K562 (cell line): Measurements from ENCODE around the gene DPEP3. TPM values are rescaled to one million over a fixed set of nuclear protein-coding genes. Genes with fewer than 3 reads are reported as not detected.

Experiments used
- ATAC-seq: fragments of 200-7000 bp; cut with Tn5 transposase; 3 replicates; pipeline ENCODE4 v1.9.1; 2020; ENCODE audit warnings: moderate library complexity
- BruUV-seq: library from RNA; stranded (reverse); fragments of 400-500 nt; replicated peaks from 2 replicates; lab custom pipeline; 2021; lab: Mats Ljungman, UMichigan
- CTCF ChIA-PET: fragments of 300-600 bp; formaldehyde crosslinking; extraction: SDS; loops from one replicate; lab custom pipeline; 2021; ENCODE audit warnings: low intra/inter-chr PET ratio; lab: Yijun Ruan, JAX
- POLR2A ChIA-PET: fragments of 300-600, 350-650 bp; sonication (Branson Sonifier 250); formaldehyde crosslinking; extraction: SDS; loops from one replicate; lab custom pipeline; 2021; ENCODE audit warnings: antibody characterized with exemption, inconsistent platforms; lab: Yijun Ruan, JAX
- DNase-seq, 4 experiments: peaks; one replicate each; pipeline versions ENCODE4 v3.0.0 to v3.0.0-alpha.2; 2011 to 2018; ENCODE audit warnings: low spot score in 3 of 4, mixed read lengths in 3 of 4; ENCODE audit errors: extremely low read depth in 1 of 4
- FAIRE-seq: peaks from 2 replicates; lab custom pipeline; 2011; peaks lifted over from hg19 to GRCh38; lab: Jason Lieb, UNC
- H2AFZ ChIP-seq: 2 replicates; pipeline ENCODE4 v1.6.0; 2011; ENCODE audit warnings: low read depth, low read length, control low read depth, inconsistent platforms
- H3K27ac ChIP-seq: fragments of 200-600 bp; 3 replicates; pipeline ENCODE4 v1.8.0; 2011; ENCODE audit warnings: low read depth, mild to moderate bottlenecking, control low read depth, inconsistent platforms, low read length, moderate library complexity, mixed read lengths; ENCODE audit errors: extremely low read depth
- H3K27me3 ChIP-seq, 2 experiments: fragments of 300-600 bp in 1 of 2; 2 replicates in 1 of 2; 3 replicates in 1 of 2; pipeline versions ENCODE4 v1.6.0 to v1.8.0; 2011; ENCODE audit warnings: inconsistent platforms in 2 of 2, low read length in 2 of 2, mild to moderate bottlenecking in 1 of 2, mixed read lengths in 1 of 2, moderate library complexity in 1 of 2; ENCODE audit not compliant: control insufficient read depth in 2 of 2, insufficient read depth in 2 of 2
- H3K36me3 ChIP-seq: fragments of 300-600 bp; 3 replicates; pipeline ENCODE4 v1.8.0; 2011; ENCODE audit warnings: mild to moderate bottlenecking, low read length, inconsistent platforms; ENCODE audit not compliant: control insufficient read depth, insufficient read depth
- H3K4me1 ChIP-seq, 2 experiments: fragments of 200-600 bp in 1 of 2; replicated peaks in 1 of 2; 2 replicates in 1 of 2; 3 replicates in 1 of 2; pipeline versions ENCODE4 v1.5.1 to v1.8.0; 2011; ENCODE audit warnings: inconsistent platforms in 2 of 2, low read length in 2 of 2, mild to moderate bottlenecking in 1 of 2, mixed read lengths in 1 of 2, moderate library complexity in 1 of 2; ENCODE audit not compliant: control insufficient read depth in 2 of 2, insufficient read depth in 2 of 2
- H3K4me2 ChIP-seq: 2 replicates; pipeline ENCODE4 v1.6.1; 2011; ENCODE audit warnings: low read length, control low read depth, inconsistent platforms, mixed read lengths; ENCODE audit not compliant: insufficient read depth
- H3K4me3 ChIP-seq: fragments of 200-600 bp; sonication (generic), shearing (Covaris generic); 2 replicates; pipeline ENCODE4 v1.5.1; 2016; ENCODE audit warnings: control low read depth, inconsistent platforms
- H3K79me2 ChIP-seq: fragments of 200-600 bp; 3 replicates; pipeline ENCODE4 v1.8.0; 2011; ENCODE audit warnings: low read length, inconsistent platforms; ENCODE audit not compliant: control insufficient read depth, insufficient read depth
- H3K9ac ChIP-seq, 2 experiments: 2 replicates each; pipeline versions ENCODE4 v1.6.0 to v1.6.1; 2011; ENCODE audit warnings: low read depth in 2 of 2, low read length in 2 of 2, control low read depth in 1 of 2, inconsistent platforms in 1 of 2, mild to moderate bottlenecking in 1 of 2, mixed read lengths in 1 of 2; ENCODE audit not compliant: insufficient read depth in 1 of 2
- H3K9me1 ChIP-seq: one replicate; pipeline ENCODE4 v1.6.0; 2011; ENCODE audit warnings: inconsistent platforms, mild to moderate bottlenecking, low read length, moderate library complexity; ENCODE audit not compliant: control insufficient read depth, insufficient read depth
- H3K9me3 ChIP-seq: replicated peaks from 2 replicates; pipeline ENCODE4 v1.5.1; 2011; ENCODE audit warnings: low read depth, low read length, inconsistent platforms; ENCODE audit not compliant: control insufficient read depth, insufficient read depth
- H4K20me1 ChIP-seq: replicated peaks from 2 replicates; pipeline ENCODE4 v1.6.1; 2011; ENCODE audit warnings: low read length, inconsistent platforms, mixed read lengths; ENCODE audit not compliant: control insufficient read depth, insufficient read depth
- ARID4B ChIP-seq: sonication (generic); formaldehyde crosslinking; IDR thresholded peaks from 2 replicates; pipeline ENCODE4 v1.8.0; 2022; ENCODE audit warnings: mild to moderate bottlenecking, missing genetic modification reagents
- EP300 ChIP-seq: IDR thresholded peaks from 2 replicates; pipeline ENCODE4 v1.6.1; 2012; ENCODE audit warnings: low read length, improper control_type of control experiment
- RBFOX2 ChIP-seq: fragments of 200-400 bp; formaldehyde crosslinking; IDR thresholded peaks from 2 replicates; pipeline ENCODE4 v1.6.1; 2017; ENCODE audit warnings: low read depth, mild to moderate bottlenecking, low read length, moderate library complexity
- ZNF282 ChIP-seq: sonication (generic); formaldehyde crosslinking; IDR thresholded peaks from 2 replicates; pipeline ENCODE4 v1.8.1; 2023; ENCODE audit warnings: missing genetic modification reagents
- WGBS: fragments of 100-300 bp; shearing (Covaris generic); methylation state at CpG from one replicate; pipeline ENCODE4 v1.1.6; 2016; ENCODE audit warnings: low coverage, mixed read lengths; ENCODE audit not compliant: insufficient coverage; ENCODE audit errors: missing lambda C conversion rate; 5-methylcytosine and 5-hydroxymethylcytosine counted together
- in situ Hi-C: fragments of 300-500 bp; cut with MboI; formaldehyde crosslinking; loops from 4 replicates; pipeline ENCODE4 v1.15.0; 2018; ENCODE audit warnings: inconsistent platforms, mixed read lengths
- intact Hi-C: fragments of 100-400 bp; cut with micrococcal nuclease; formaldehyde crosslinking; loops from 2 replicates; pipeline ENCODE4 v1.14.2; 2022
- polyA plus RNA-seq, 8 experiments: library from polyadenylated mRNA; depleted of rRNA in 4 of 8; stranded (reverse) in 5 of 8; unstranded in 3 of 8; fragments of >200 nt; fragmentation: Nextera tagmentation in 2 of 8; fragmentation: Illumina TruSeq in 1 of 8; extraction: Ambion mirVana in 2 of 8; extraction: Trizol in 1 of 8; gene quantifications; 2 replicates each; pipeline versions ENCODE4 v1.2.1 to v1.2.3, GENCODE V29; 2011 to 2014; ENCODE audit warnings: inconsistent platforms in 1 of 8, missing spikeins in 1 of 8
- total RNA-seq, 7 experiments: library from RNA; depleted of rRNA in 6 of 7; stranded (reverse); fragments of >200 nt in 6 of 7; fragmentation: Illumina TruSeq in 2 of 7; extraction: Trizol in 2 of 7; gene quantifications; 2 replicates each; pipeline versions ENCODE4 v1.2.1 to v1.2.3, GENCODE V29; 2011 to 2021; ENCODE audit warnings: low replicate concordance in 1 of 7
- TF ChIP-seq, protein P1 (sequence below): IDR thresholded peaks from 3 replicates; pipeline ENCODE4 v1.6.1; 2011; ENCODE audit warnings: borderline replicate concordance, mild to moderate bottlenecking, moderate library complexity; ENCODE audit not compliant: insufficient read length; ENCODE audit errors: extremely low read depth

DPEP3 gene
- total and polyA plus RNA-seq, 9 of the 15 experiments (the other 6 are each of a cell fraction or from before 2014, with no cell fraction given), result not detected

GRCh38 chr16:67928147-67928546 lies 52.2 kb downstream of the DPEP3 start:
- no peak overlapping the region for H3K4me3 ChIP-seq
- peaks cover 10% of the 10 kb centered on the region; the same call in 1 of the 2 replicates for H4K20me1 ChIP-seq
- BruUV-seq, result no TSS peak
- ATAC-seq, result peak; percentile 9; the same call in 2 of the 3 replicates
- POLR2A ChIA-PET, result interaction anchor here (0.6 kb wide), 1 partner anchor 19 kb away, joined by 3 read pairs; no protein-coding TSS in a partner anchor
- peaks cover 18% of the 10 kb centered on the region; the same call in 2 of the 3 replicates for H3K36me3 ChIP-seq
- CTCF ChIA-PET, result interaction anchor here (0.6 to 3.8 kb wide), 6 partner anchors 45 to 407 kb away, joined by 5 to 35 read pairs (median 15); partner anchors contain the start of gene NRN1L
- peaks cover 0 to 30% of the 10 kb centered on the region in 2 experiments; a peak in 2 of 5 replicates for H3K4me1 ChIP-seq
- in situ Hi-C loops (loop anchor here (5.0 to 10.0 kb wide), 3 partner anchors 111 to 403 kb away; partner anchors contain the start of genes C16orf86, ENKD1 and RIPOR1), intact Hi-C loops (loop anchor here (1.0 to 2.0 kb wide), 3 partner anchors 45 to 255 kb away; no protein-coding TSS in a partner anchor)
- no peaks in the 10 kb centered on the region for H3K9me3 ChIP-seq
- no peak for FAIRE-seq
- no peak overlapping the region for H3K9ac ChIP-seq
- no peaks in the 10 kb centered on the region for H3K9me1 ChIP-seq
- H3K27me3 ChIP-seq, result no peaks in the 10 kb centered on the region
- no peak overlapping the region for H3K4me2 ChIP-seq
- H2AFZ ChIP-seq, result no peak overlapping the region
- TF ChIP-seq ZNF282 (CRISPR knock-in tag) (0 out of 2 replicates have a peak, but pooled peaks have one; percentile 20), ARID4B (CRISPR knock-in tag) (no peak), EP300 (no peak), RBFOX2 (0 out of 2 replicates have a peak, but pooled peaks have one; percentile 6)
- TF ChIP-seq, protein P1, sequence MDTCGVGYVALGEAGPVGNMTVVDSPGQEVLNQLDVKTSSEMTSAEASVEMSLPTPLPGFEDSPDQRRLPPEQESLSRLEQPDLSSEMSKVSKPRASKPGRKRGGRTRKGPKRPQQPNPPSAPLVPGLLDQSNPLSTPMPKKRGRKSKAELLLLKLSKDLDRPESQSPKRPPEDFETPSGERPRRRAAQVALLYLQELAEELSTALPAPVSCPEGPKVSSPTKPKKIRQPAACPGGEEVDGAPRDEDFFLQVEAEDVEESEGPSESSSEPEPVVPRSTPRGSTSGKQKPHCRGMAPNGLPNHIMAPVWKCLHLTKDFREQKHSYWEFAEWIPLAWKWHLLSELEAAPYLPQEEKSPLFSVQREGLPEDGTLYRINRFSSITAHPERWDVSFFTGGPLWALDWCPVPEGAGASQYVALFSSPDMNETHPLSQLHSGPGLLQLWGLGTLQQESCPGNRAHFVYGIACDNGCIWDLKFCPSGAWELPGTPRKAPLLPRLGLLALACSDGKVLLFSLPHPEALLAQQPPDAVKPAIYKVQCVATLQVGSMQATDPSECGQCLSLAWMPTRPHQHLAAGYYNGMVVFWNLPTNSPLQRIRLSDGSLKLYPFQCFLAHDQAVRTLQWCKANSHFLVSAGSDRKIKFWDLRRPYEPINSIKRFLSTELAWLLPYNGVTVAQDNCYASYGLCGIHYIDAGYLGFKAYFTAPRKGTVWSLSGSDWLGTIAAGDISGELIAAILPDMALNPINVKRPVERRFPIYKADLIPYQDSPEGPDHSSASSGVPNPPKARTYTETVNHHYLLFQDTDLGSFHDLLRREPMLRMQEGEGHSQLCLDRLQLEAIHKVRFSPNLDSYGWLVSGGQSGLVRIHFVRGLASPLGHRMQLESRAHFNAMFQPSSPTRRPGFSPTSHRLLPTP, result no peak
- H3K27ac ChIP-seq, result no peak overlapping the region
- WGBS, result 43% methylated on average over 5 of the region's 7 CpGs
- DNase-seq, result no peak
- H3K79me2 ChIP-seq, result no peaks in the 10 kb centered on the region
